ENCODE data around the gene TMEM37. TPM values are rescaled to one million over a fixed set of nuclear protein-coding genes. Genes with fewer than 3 reads are reported as not detected.

The TMEM37 gene
- total and polyA plus RNA-seq, 2 of the 13 experiments (the other 11 are each of a cell fraction or from before 2014, with no cell fraction given) = 37.7 to 115 TPM

DNA sequence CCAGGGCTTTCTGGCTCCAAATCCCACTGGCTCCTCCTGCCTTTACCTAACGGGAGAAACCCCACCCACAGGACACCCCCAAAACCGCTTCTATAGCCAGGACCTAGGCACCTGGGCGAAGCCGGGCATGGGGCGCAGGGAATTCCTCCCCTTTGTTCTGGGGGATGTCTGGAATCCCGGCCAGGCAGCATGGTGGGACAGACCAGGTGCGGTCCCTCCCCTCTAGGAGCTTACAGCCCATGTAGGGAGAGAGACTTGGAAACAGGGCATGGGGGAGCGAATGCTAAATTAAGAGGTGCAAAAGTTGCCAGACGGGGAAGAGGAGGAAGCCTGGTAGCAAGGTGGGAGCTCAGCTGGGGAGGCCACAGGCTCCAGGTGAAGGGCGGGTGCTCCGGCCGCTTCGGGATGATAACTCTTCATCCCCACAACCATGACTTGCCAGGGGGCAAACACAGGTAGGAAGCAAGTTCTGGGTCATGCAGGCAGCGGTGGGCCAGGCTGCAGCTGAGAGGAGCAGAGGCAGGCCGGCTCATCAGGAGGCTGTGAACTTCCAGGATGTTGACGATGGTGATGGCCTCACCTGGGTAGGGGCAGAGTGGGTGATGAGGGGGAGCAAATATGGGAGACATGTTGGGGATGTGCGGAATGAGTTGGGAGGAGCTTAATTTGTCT lies 1.3 kb downstream of the TMEM37 start:
- 25% methylated on average over 17 of the region's 17 CpGs for WGBS (ENCODE audit: low lambda C conversion rate)
- POLR2A ChIA-PET = interaction anchor here (0.8 to 1.5 kb wide), 2 partner anchors 8 to 66 kb away, joined by 3 to 5 read pairs; partner anchors contain the start of genes C2orf76 and DBI
- intact Hi-C loops (cut with micrococcal nuclease; ENCODE audit: unreplicated experiment) = loop anchor here (5.0 kb wide), 1 partner anchor 66 kb away; the partner anchor contains the start of genes C2orf76 and DBI
- ATAC-seq (no peak), DNase-seq (ENCODE audit: low spot score) (no peak), FAIRE-seq (no peak)
- H3K4me3 ChIP-seq (replicated peaks in 1 of 3; ENCODE audit: insufficient read depth in 1 of 3, low read depth in 2 of 3, low read length in 3 of 3) = peak overlapping the region; percentile 84 to 90 (median 86)
- no peaks in the 10 kb centered on the region for H3K9me3 ChIP-seq (ENCODE audit: low read length)
- no peaks in the 10 kb centered on the region; a peak in 1 of 5 replicates for H3K36me3 ChIP-seq (replicated peaks in 1 of 2; ENCODE audit: control insufficient read depth in 1 of 2, insufficient read depth in 2 of 2, low read length in 2 of 2)
- no TSS peak for BruUV-seq (replicated peaks)
- peak overlapping the region; percentile 70 for H3K27ac ChIP-seq (ENCODE audit: extremely low read length, insufficient read depth, low read length)
- in situ Hi-C loops (cut with HindIII; ENCODE audit: extremely low pct_ligation_motif_present, low pct_unique_long_range_greater_than_20kb) = no loop called here
- peaks cover 55% of the 10 kb centered on the region for H3K79me2 ChIP-seq (ENCODE audit: insufficient read depth, low read length)
- H3K9ac ChIP-seq (ENCODE audit: insufficient read depth, low read depth, low read length) = peak overlapping the region; percentile 89
- peak overlapping the region; percentile 93 for H3K4me2 ChIP-seq (ENCODE audit: low read depth, low read length)
- H3K4me1 ChIP-seq (ENCODE audit: insufficient read depth, low read length) = peaks cover 88% of the 10 kb centered on the region
- CTCF ChIA-PET (ENCODE audit: low intra/inter-chr PET ratio, low total read pairs) = no interaction called here
- H3K27me3 ChIP-seq (ENCODE audit: control insufficient read depth in 1 of 2, insufficient read depth in 2 of 2, low read length in 2 of 2) = no peaks in the 10 kb centered on the region; a peak in 1 of 5 replicates
- H2AFZ ChIP-seq (ENCODE audit: low read length) = no peak overlapping the region
- peaks cover 2% of the 10 kb centered on the region; the same call in 1 of the 2 replicates for H4K20me1 ChIP-seq (ENCODE audit: insufficient read depth, low read length)
- TF ChIP-seq, protein P1, sequence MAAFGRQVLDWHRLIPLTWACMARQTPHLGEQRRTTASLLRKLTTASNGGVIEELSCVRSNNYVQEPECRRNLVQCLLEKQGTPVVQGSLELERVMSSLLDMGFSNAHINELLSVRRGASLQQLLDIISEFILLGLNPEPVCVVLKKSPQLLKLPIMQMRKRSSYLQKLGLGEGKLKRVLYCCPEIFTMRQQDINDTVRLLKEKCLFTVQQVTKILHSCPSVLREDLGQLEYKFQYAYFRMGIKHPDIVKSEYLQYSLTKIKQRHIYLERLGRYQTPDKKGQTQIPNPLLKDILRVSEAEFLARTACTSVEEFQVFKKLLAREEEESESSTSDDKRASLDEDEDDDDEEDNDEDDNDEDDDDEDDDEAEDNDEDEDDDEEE (CRISPR knock-in tag; IDR thresholded peaks at IDR 0.05) = no peak
- TF ChIP-seq HNRNPL (IDR thresholded peaks at IDR 0.05; ENCODE audit: low read depth, low read length) (0 out of 2 replicates have a peak, but pooled peaks have one; percentile 26), FOXO1 (CRISPR knock-in tag; IDR thresholded peaks at IDR 0.05) (0 out of 2 replicates have a peak, but pooled peaks have one; percentile 3), ZNF350 (CRISPR knock-in tag; IDR thresholded peaks at IDR 0.05; ENCODE audit: borderline replicate concordance, low read depth) (peak; percentile 66; the same call in 1 of the 2 replicates), ZMAT5 (CRISPR knock-in tag; IDR thresholded peaks at IDR 0.05; ENCODE audit: borderline replicate concordance, low read depth) (no peak), ZFP82 (CRISPR knock-in tag; IDR thresholded peaks at IDR 0.05; ENCODE audit: borderline replicate concordance) (no peak), ZNF746 (CRISPR knock-in tag; IDR thresholded peaks at IDR 0.05) (no peak), ZNF468 (CRISPR knock-in tag; IDR thresholded peaks at IDR 0.05) (no peak), REPIN1 (CRISPR knock-in tag; IDR thresholded peaks at IDR 0.05; ENCODE audit: borderline replicate concordance, low read depth) (no peak)
- TF ChIP-seq, protein P2, sequence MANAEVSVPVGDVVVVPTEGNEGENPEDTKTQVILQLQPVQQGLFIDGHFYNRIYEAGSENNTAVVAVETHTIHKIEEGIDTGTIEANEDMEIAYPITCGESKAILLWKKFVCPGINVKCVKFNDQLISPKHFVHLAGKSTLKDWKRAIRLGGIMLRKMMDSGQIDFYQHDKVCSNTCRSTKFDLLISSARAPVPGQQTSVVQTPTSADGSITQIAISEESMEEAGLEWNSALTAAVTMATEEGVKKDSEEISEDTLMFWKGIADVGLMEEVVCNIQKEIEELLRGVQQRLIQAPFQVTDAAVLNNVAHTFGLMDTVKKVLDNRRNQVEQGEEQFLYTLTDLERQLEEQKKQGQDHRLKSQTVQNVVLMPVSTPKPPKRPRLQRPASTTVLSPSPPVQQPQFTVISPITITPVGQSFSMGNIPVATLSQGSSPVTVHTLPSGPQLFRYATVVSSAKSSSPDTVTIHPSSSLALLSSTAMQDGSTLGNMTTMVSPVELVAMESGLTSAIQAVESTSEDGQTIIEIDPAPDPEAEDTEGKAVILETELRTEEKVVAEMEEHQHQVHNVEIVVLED (CRISPR knock-in tag; IDR thresholded peaks at IDR 0.05; ENCODE audit: borderline replicate concordance) = no peak
- TF ChIP-seq, protein P3, sequence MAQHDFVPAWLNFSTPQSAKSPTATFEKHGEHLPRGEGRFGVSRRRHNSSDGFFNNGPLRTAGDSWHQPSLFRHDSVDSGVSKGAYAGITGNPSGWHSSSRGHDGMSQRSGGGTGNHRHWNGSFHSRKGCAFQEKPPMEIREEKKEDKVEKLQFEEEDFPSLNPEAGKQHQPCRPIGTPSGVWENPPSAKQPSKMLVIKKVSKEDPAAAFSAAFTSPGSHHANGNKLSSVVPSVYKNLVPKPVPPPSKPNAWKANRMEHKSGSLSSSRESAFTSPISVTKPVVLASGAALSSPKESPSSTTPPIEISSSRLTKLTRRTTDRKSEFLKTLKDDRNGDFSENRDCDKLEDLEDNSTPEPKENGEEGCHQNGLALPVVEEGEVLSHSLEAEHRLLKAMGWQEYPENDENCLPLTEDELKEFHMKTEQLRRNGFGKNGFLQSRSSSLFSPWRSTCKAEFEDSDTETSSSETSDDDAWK (CRISPR knock-in tag; IDR thresholded peaks at IDR 0.05) = no peak
- TF ChIP-seq, protein P4, sequence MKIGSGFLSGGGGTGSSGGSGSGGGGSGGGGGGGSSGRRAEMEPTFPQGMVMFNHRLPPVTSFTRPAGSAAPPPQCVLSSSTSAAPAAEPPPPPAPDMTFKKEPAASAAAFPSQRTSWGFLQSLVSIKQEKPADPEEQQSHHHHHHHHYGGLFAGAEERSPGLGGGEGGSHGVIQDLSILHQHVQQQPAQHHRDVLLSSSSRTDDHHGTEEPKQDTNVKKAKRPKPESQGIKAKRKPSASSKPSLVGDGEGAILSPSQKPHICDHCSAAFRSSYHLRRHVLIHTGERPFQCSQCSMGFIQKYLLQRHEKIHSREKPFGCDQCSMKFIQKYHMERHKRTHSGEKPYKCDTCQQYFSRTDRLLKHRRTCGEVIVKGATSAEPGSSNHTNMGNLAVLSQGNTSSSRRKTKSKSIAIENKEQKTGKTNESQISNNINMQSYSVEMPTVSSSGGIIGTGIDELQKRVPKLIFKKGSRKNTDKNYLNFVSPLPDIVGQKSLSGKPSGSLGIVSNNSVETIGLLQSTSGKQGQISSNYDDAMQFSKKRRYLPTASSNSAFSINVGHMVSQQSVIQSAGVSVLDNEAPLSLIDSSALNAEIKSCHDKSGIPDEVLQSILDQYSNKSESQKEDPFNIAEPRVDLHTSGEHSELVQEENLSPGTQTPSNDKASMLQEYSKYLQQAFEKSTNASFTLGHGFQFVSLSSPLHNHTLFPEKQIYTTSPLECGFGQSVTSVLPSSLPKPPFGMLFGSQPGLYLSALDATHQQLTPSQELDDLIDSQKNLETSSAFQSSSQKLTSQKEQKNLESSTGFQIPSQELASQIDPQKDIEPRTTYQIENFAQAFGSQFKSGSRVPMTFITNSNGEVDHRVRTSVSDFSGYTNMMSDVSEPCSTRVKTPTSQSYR (CRISPR knock-in tag; IDR thresholded peaks at IDR 0.05; ENCODE audit: borderline replicate concordance) = no peak
- TF ChIP-seq, protein P5, sequence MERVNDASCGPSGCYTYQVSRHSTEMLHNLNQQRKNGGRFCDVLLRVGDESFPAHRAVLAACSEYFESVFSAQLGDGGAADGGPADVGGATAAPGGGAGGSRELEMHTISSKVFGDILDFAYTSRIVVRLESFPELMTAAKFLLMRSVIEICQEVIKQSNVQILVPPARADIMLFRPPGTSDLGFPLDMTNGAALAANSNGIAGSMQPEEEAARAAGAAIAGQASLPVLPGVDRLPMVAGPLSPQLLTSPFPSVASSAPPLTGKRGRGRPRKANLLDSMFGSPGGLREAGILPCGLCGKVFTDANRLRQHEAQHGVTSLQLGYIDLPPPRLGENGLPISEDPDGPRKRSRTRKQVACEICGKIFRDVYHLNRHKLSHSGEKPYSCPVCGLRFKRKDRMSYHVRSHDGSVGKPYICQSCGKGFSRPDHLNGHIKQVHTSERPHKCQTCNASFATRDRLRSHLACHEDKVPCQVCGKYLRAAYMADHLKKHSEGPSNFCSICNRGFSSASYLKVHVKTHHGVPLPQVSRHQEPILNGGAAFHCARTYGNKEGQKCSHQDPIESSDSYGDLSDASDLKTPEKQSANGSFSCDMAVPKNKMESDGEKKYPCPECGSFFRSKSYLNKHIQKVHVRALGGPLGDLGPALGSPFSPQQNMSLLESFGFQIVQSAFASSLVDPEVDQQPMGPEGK (CRISPR knock-in tag; IDR thresholded peaks at IDR 0.05) = no peak

All from HepG2 (cell line).